H9 (cell line): ENCODE results near the gene ZNF667. TPM values are rescaled to one million over a fixed set of nuclear protein-coding genes. Genes with fewer than 3 reads are reported as not detected.

Experiments
- DNase-seq: peaks from one replicate; pipeline ENCODE4 v3.0.0-alpha.2; 2017
- H2AFZ ChIP-seq: one replicate; pipeline ENCODE4 v1.6.1; 2013; ENCODE audit warnings: mild to moderate bottlenecking, low read length, control low read depth, moderate library complexity
- H2AK5ac ChIP-seq: 2 replicates; pipeline ENCODE4 v1.6.1; 2013; ENCODE audit warnings: low read length, control low read depth, mixed read lengths; ENCODE audit not compliant: insufficient read length
- H2BK120ac ChIP-seq: one replicate; pipeline ENCODE4 v1.6.1; 2013; ENCODE audit warnings: low read depth, mild to moderate bottlenecking, low read length, control low read depth, inconsistent platforms; ENCODE audit not compliant: poor library complexity, severe bottlenecking
- H2BK12ac ChIP-seq: 2 replicates; pipeline ENCODE4 v1.6.1; 2013; ENCODE audit warnings: low read length, control low read depth, mixed read lengths, low read depth; ENCODE audit not compliant: insufficient read length
- H2BK15ac ChIP-seq: 2 replicates; pipeline ENCODE4 v1.6.1; 2013; ENCODE audit warnings: low read depth, low read length, control low read depth
- H2BK20ac ChIP-seq: one replicate; pipeline ENCODE4 v1.6.1; 2013; ENCODE audit warnings: low read depth, mild to moderate bottlenecking, low read length, control low read depth, inconsistent platforms; ENCODE audit not compliant: poor library complexity, severe bottlenecking
- H2BK5ac ChIP-seq: 2 replicates; pipeline ENCODE4 v1.6.1; 2013; ENCODE audit warnings: low read length, control low read depth, mixed read lengths; ENCODE audit not compliant: insufficient read length
- H3K14ac ChIP-seq: 2 replicates; pipeline ENCODE4 v1.6.1; 2013; ENCODE audit warnings: low read length, control low read depth; ENCODE audit not compliant: insufficient read depth
- H3K18ac ChIP-seq: 2 replicates; pipeline ENCODE4 v1.6.1; 2013; ENCODE audit warnings: low read depth, mild to moderate bottlenecking, mixed read lengths, low read length, control low read depth; ENCODE audit not compliant: insufficient read length
- H3K23ac ChIP-seq: 2 replicates; pipeline ENCODE4 v1.6.1; 2013; ENCODE audit warnings: low read length, control low read depth, mixed read lengths, low read depth; ENCODE audit not compliant: insufficient read length
- H3K23me2 ChIP-seq: 2 replicates; pipeline ENCODE4 v1.6.1; 2013; ENCODE audit warnings: low read depth, mild to moderate bottlenecking, mixed read lengths, low read length, control low read depth; ENCODE audit not compliant: insufficient read length, poor library complexity, severe bottlenecking
- H3K27ac ChIP-seq: 2 replicates; pipeline ENCODE4 v1.5.1; 2013; ENCODE audit warnings: low read length, control low read depth, mixed read lengths, low read depth; ENCODE audit not compliant: insufficient read length
- H3K27me3 ChIP-seq: 2 replicates; pipeline ENCODE4 v1.6.1; 2013; ENCODE audit warnings: low read length, control low read depth, inconsistent platforms; ENCODE audit not compliant: insufficient read depth
- H3K4ac ChIP-seq: 2 replicates; pipeline ENCODE4 v1.6.1; 2013; ENCODE audit warnings: low read depth, mild to moderate bottlenecking, control low read depth, inconsistent platforms, low read length, moderate library complexity
- H3K4me1 ChIP-seq: 2 replicates; pipeline ENCODE4 v1.6.1; 2013; ENCODE audit warnings: low read length, control low read depth, inconsistent platforms; ENCODE audit not compliant: insufficient read depth
- H3K4me2 ChIP-seq: 2 replicates; pipeline ENCODE4 v1.6.1; 2013; ENCODE audit warnings: low read length, control low read depth, mixed read lengths; ENCODE audit not compliant: insufficient read length, insufficient read depth
- H3K56ac ChIP-seq: 2 replicates; pipeline ENCODE4 v1.6.1; 2013; ENCODE audit warnings: low read depth, mild to moderate bottlenecking, mixed read lengths, low read length, control low read depth; ENCODE audit not compliant: insufficient read length
- H3K79me1 ChIP-seq: 2 replicates; pipeline ENCODE4 v1.6.1; 2013; ENCODE audit warnings: low read depth, mild to moderate bottlenecking, moderate library complexity, low read length, control low read depth, inconsistent platforms; ENCODE audit not compliant: insufficient read depth, poor library complexity, severe bottlenecking
- H3K79me2 ChIP-seq: 2 replicates; pipeline ENCODE4 v1.6.1; 2013; ENCODE audit warnings: low read length, control low read depth, inconsistent platforms; ENCODE audit not compliant: insufficient read depth
- H3K9ac ChIP-seq: 2 replicates; pipeline ENCODE4 v1.6.1; 2013; ENCODE audit warnings: low read length, control low read depth, mixed read lengths; ENCODE audit not compliant: insufficient read length; ENCODE audit errors: extremely low read depth
- H3K9me3 ChIP-seq: one replicate; pipeline ENCODE4 v1.6.1; 2013; ENCODE audit warnings: low read depth, low read length, inconsistent platforms; ENCODE audit not compliant: control insufficient read depth
- H3T11ph ChIP-seq: one replicate; pipeline ENCODE4 v1.6.1; 2013; ENCODE audit warnings: mild to moderate bottlenecking, low read length, control low read depth, inconsistent platforms
- H4K20me1 ChIP-seq: one replicate; pipeline ENCODE4 v1.6.1; 2013; ENCODE audit not compliant: control insufficient read depth, insufficient read length, insufficient read depth
- H4K5ac ChIP-seq: 2 replicates; pipeline ENCODE4 v1.6.1; 2013; ENCODE audit warnings: low read depth, mild to moderate bottlenecking, mixed read lengths, low read length, control low read depth; ENCODE audit not compliant: insufficient read length
- H4K8ac ChIP-seq: replicated peaks from 2 replicates; pipeline ENCODE4 v1.6.1; 2013; ENCODE audit warnings: low read length, control low read depth, mixed read lengths, low read depth; ENCODE audit not compliant: insufficient read length
- H4K91ac ChIP-seq: 2 replicates; pipeline ENCODE4 v1.6.1; 2013; ENCODE audit warnings: low read depth, mild to moderate bottlenecking, moderate library complexity, mixed read lengths, low read length, control low read depth; ENCODE audit not compliant: insufficient read length
- H3K27ac Mint-ChIP-seq, 3 experiments: 2 replicates in 2 of 3; 3 replicates in 1 of 3; pipeline ENCODE4 v1.8.0; 2020 to 2021; ENCODE audit warnings: mixed read lengths in 3 of 3, mild to moderate bottlenecking in 1 of 3, moderate library complexity in 1 of 3
- H3K27me3 Mint-ChIP-seq: 2 replicates; pipeline ENCODE4 v1.8.0; 2021; ENCODE audit warnings: low read depth, mild to moderate bottlenecking, moderate library complexity, mixed read lengths
- H3K36me3 Mint-ChIP-seq, 3 experiments: 2 replicates in 2 of 3; 3 replicates in 1 of 3; pipeline ENCODE4 v1.8.0; 2020 to 2021; ENCODE audit warnings: low read depth in 3 of 3, mixed read lengths in 3 of 3; ENCODE audit not compliant: insufficient read depth in 1 of 3
- H3K4me1 Mint-ChIP-seq, 2 experiments: 2 replicates each; pipeline ENCODE4 v1.8.0; 2020; ENCODE audit warnings: mixed read lengths in 2 of 2
- H3K4me3 Mint-ChIP-seq, 2 experiments: 2 replicates in 1 of 2; 3 replicates in 1 of 2; pipeline ENCODE4 v1.8.0; 2020 to 2021; ENCODE audit warnings: mild to moderate bottlenecking in 2 of 2, mixed read lengths in 2 of 2, moderate library complexity in 1 of 2
- H3K9me3 Mint-ChIP-seq, 2 experiments: 2 replicates in 1 of 2; 3 replicates in 1 of 2; pipeline ENCODE4 v1.8.0; 2020; ENCODE audit warnings: mild to moderate bottlenecking in 2 of 2, mixed read lengths in 2 of 2, moderate library complexity in 1 of 2
- CTCF ChIP-seq: fragments of 200-600 bp; sonication (generic); conservative IDR thresholded peaks from 3 replicates; pipeline ENCODE4 v1.8.0; 2021; ENCODE audit warnings: antibody characterized with exemption, mild to moderate bottlenecking
- WGBS: extraction: QIAGEN DNeasy Blood & Tissue Kit; methylation state at CpG from one replicate; pipeline ENCODE4 v1.1.7; 2013; ENCODE audit warnings: missing lambda C conversion rate, low lambda C conversion rate, mixed read lengths; ENCODE audit not compliant: insufficient read length; ENCODE audit errors: extremely low coverage; 5-methylcytosine and 5-hydroxymethylcytosine counted together
- total RNA-seq: library from RNA; stranded (reverse); gene quantifications from 2 replicates; pipeline ENCODE4 v1.2.1, GENCODE V29; 2021

ZNF667 gene
- total RNA-seq, 1 experiment from 2014 or later, result not detected

DNA sequence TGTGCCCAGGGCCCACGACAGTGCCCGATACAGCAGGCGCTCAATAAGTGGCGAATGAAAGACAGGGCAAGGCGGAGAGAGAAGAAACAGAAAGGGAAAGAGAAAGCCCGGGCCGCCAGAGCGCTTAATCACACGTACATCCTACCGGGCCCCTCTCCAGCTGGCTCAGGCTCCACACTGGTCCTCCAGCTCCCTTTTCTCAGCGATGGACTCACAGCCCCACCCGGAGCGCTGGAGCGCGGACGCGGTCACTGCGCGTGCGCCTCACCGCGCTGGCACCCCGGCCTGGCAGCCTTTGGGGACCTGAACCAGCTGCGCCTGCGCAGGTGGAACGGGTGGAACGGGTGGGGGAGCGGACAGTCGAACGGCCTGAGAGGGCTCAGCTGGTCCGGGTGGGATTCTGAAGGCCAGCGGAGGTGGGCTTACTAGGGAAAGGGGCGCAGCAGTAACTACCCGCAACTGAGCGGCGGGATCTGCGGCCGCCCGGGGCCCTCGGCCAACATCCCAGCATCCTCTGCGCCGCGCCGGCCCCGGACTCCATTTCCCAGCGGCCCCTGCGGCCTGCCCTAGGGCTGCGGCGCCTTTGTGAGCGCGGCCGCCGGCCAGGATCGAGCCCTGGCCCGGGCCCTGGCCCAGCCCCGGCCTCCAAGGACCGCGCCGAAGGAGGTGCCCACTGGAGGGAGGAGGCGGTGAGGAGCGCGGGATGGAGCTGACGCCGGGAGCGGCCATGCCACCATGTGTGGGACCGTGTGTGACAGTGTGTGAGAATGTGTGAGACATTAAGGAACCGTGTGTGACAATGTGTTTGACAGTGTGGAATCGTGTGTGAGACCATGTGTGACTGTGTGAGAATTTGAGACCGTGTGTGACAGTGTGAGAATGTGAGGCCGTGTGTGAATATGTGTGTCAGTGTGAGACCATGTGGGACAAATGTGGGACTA is 73.1 kb downstream of the ZNF667 start, which contains the start of gene ZNF583:
ZNF583 (plus strand) TSS at position 569 of the 941 bp plus-strand sequence. CDS start 2,783 bp downstream, outside the sequence.
- Mint-ChIP-seq H3K27ac (peak within 1 kb of the TSS; percentile 64 to 91 (median 89); a peak in 6 of 7 replicates), H3K4me1 (peaks cover 11 to 14% of the 10 kb centered on the region in 2 experiments), H3K36me3 (peaks cover 52 to 61% (median 59%) of the 10 kb centered on the region in 3 experiments), H3K9me3 (peaks cover 55 to 76% of the 10 kb centered on the region in 2 experiments), H3K27me3 (peaks cover 5% of the 10 kb centered on the region), H3K4me3 (peak within 1 kb of the TSS; percentile 89 to 90)
- no peak within 1 kb of the TSS for H2BK15ac ChIP-seq
- no peak within 1 kb of the TSS for H3K56ac ChIP-seq
- H4K20me1 ChIP-seq, result no peaks in the 10 kb centered on the region
- no peak within 1 kb of the TSS for H2BK20ac ChIP-seq
- peaks cover 6% of the 10 kb centered on the region; the same call in 1 of the 2 replicates for H3K4me1 ChIP-seq
- H2BK12ac ChIP-seq, result no peak within 1 kb of the TSS
- peak within 1 kb of the TSS; percentile 4 for H3K23ac ChIP-seq
- no peak within 1 kb of the TSS for H4K8ac ChIP-seq
- peaks cover 6% of the 10 kb centered on the region for H3K23me2 ChIP-seq
- WGBS, result no CpG with 5 or more reads among the region's 70 CpGs
- peaks cover 9% of the 10 kb centered on the region for H3K9me3 ChIP-seq
- no peak within 1 kb of the TSS for H3K4ac ChIP-seq
- no peaks in the 10 kb centered on the region; the same call in 1 of the 2 replicates for H3K79me2 ChIP-seq
- H3K4me2 ChIP-seq, result peak within 1 kb of the TSS; percentile 81
- no peak within 1 kb of the TSS for H2AFZ ChIP-seq
- peak within 1 kb of the TSS; percentile 76 for H3K9ac ChIP-seq
- no peak within 1 kb of the TSS for H3T11ph ChIP-seq
- H2AK5ac ChIP-seq, result no peak within 1 kb of the TSS
- no peak within 1 kb of the TSS for H2BK5ac ChIP-seq
- H3K79me1 ChIP-seq, result no peaks in the 10 kb centered on the region
- peak; percentile 89 for DNase-seq
- no peak for TF ChIP-seq CTCF
- peak within 1 kb of the TSS; percentile 89 for H3K18ac ChIP-seq
- H3K27ac ChIP-seq, result no peak within 1 kb of the TSS
- H4K91ac ChIP-seq, result no peak within 1 kb of the TSS
- no peak within 1 kb of the TSS for H4K5ac ChIP-seq
- peak within 1 kb of the TSS; percentile 94 for H3K14ac ChIP-seq
- H3K27me3 ChIP-seq, result no peaks in the 10 kb centered on the region
- no peak within 1 kb of the TSS for H2BK120ac ChIP-seq
